ENCODE data around the gene CAPN13.

The CAPN13 gene

GRCh38 chr2:30761226-30761625, 46.0 kb downstream of the CAPN13 start:
- FAIRE-seq, result no peak

- FAIRE-seq, result no peak
Measured at GRCh38 chr2:30759481-30759880, 47.8 kb downstream of the CAPN13 start.

GRCh38 chr2:30758191-30758651, 49.0 kb downstream of the CAPN13 start:
- no peak for FAIRE-seq

GRCh38 chr2:30757749-30758148, 49.5 kb downstream of the CAPN13 start:
- no peak for FAIRE-seq

GRCh38 chr2:30756971-30757370, 50.3 kb downstream of the CAPN13 start:
- no peak for FAIRE-seq

- FAIRE-seq, result no peak
Measured at GRCh38 chr2:30756051-30756719, 51.1 kb downstream of the CAPN13 start.

- FAIRE-seq, result no peak
Measured at GRCh38 chr2:30753630-30754029, 53.6 kb downstream of the CAPN13 start.

GRCh38 chr2:30752811-30753210, 54.4 kb downstream of the CAPN13 start:
- no peak for FAIRE-seq

GRCh38 chr2:30747206-30747605, 60.0 kb downstream of the CAPN13 start:
- FAIRE-seq, result no peak

GRCh38 chr2:30744823-30745222, 62.4 kb downstream of the CAPN13 start:
- no peak for FAIRE-seq

- FAIRE-seq, result no peak
Measured at GRCh38 chr2:30741576-30741975, 65.7 kb downstream of the CAPN13 start.

GRCh38 chr2:30738141-30738911, 68.9 kb downstream of the CAPN13 start:
- FAIRE-seq, result no peak

- FAIRE-seq, result no peak
Measured at GRCh38 chr2:30737326-30737610, 70.0 kb downstream of the CAPN13 start.

GRCh38 chr2:30736461-30737325, 70.6 kb downstream of the CAPN13 start:
- FAIRE-seq, result no peak

- no peak for FAIRE-seq
Measured at GRCh38 chr2:30733876-30734520, 73.2 kb downstream of the CAPN13 start.

- FAIRE-seq, result no peak
Measured at GRCh38 chr2:30732876-30733275, 74.4 kb downstream of the CAPN13 start.

GRCh38 chr2:30732376-30732775, 74.9 kb downstream of the CAPN13 start:
- no peak for FAIRE-seq

GRCh38 chr2:30731706-30732105, 75.5 kb downstream of the CAPN13 start:
- FAIRE-seq, result no peak

GRCh38 chr2:30730736-30731647, 76.3 kb downstream of the CAPN13 start:
- no peak for FAIRE-seq

- no peak for FAIRE-seq
Measured at GRCh38 chr2:30729031-30729430, 78.2 kb downstream of the CAPN13 start.

GRCh38 chr2:30722936-30723725, 84.1 kb downstream of the CAPN13 start:
- FAIRE-seq, result no peak

Measured in TTC549 (cell line).